Endodermal cell (in vitro differentiated cells): ENCODE data around the gene MEGF11. TPM values are rescaled to one million over a fixed set of nuclear protein-coding genes. Genes with fewer than 3 reads are reported as not detected.

Experiments
- DNase-seq: peaks from one replicate; pipeline ENCODE4 v3.0.0-alpha.2; 2017
- H3K27ac ChIP-seq: 2 replicates; pipeline ENCODE4 v1.5.1; 2013; ENCODE audit warnings: mild to moderate bottlenecking, low read depth, low read length, moderate library complexity
- H3K27me3 ChIP-seq: 2 replicates; pipeline ENCODE4 v1.6.1; 2013; ENCODE audit warnings: mild to moderate bottlenecking, low read length, moderate library complexity; ENCODE audit not compliant: insufficient read depth, control insufficient read depth, poor library complexity, severe bottlenecking
- H3K36me3 ChIP-seq: 2 replicates; pipeline ENCODE4 v1.7.0; 2013; ENCODE audit warnings: mild to moderate bottlenecking, low read length, moderate library complexity; ENCODE audit not compliant: control insufficient read depth, insufficient read depth
- H3K4me1 ChIP-seq: one replicate; pipeline ENCODE4 v1.7.0; 2013; ENCODE audit warnings: low read length; ENCODE audit not compliant: control insufficient read depth, insufficient read depth
- H3K4me3 ChIP-seq: 2 replicates; pipeline ENCODE4 v1.5.1; 2013; ENCODE audit warnings: mild to moderate bottlenecking, low read length, moderate library complexity
- H3K9ac ChIP-seq: 2 replicates; pipeline ENCODE4 v1.6.1; 2013; ENCODE audit warnings: mild to moderate bottlenecking, low read length, moderate library complexity; ENCODE audit not compliant: poor library complexity, severe bottlenecking; ENCODE audit errors: extremely low read depth
- H3K9me3 ChIP-seq: 2 replicates; pipeline ENCODE4 v1.6.1; 2013; ENCODE audit warnings: mild to moderate bottlenecking, low read length, moderate library complexity; ENCODE audit not compliant: control insufficient read depth
- H3K27ac Mint-ChIP-seq: 2 replicates; pipeline ENCODE4 v1.8.0; 2020; ENCODE audit warnings: mixed read lengths
- H3K27me3 Mint-ChIP-seq: 2 replicates; pipeline ENCODE4 v1.8.0; 2021; ENCODE audit warnings: mild to moderate bottlenecking, mixed read lengths; ENCODE audit not compliant: insufficient read depth
- H3K36me3 Mint-ChIP-seq: 2 replicates; pipeline ENCODE4 v1.8.0; 2020; ENCODE audit warnings: low read depth, mixed read lengths
- H3K4me1 Mint-ChIP-seq: 2 replicates; pipeline ENCODE4 v1.8.0; 2020; ENCODE audit warnings: mixed read lengths
- H3K4me3 Mint-ChIP-seq: 2 replicates; pipeline ENCODE4 v1.8.0; 2020; ENCODE audit warnings: mild to moderate bottlenecking, moderate library complexity, mixed read lengths
- H3K9me3 Mint-ChIP-seq: 2 replicates; pipeline ENCODE4 v1.8.0; 2020; ENCODE audit warnings: mild to moderate bottlenecking, mixed read lengths
- WGBS, 2 experiments: methylation state at CpG; one replicate each; pipeline versions ENCODE4 v1.1.5 to v1.1.7; 2013; ENCODE audit warnings: missing lambda C conversion rate in 2 of 2, mixed read lengths in 1 of 2; ENCODE audit not compliant: insufficient coverage in 1 of 2, insufficient read length in 1 of 2; 5-methylcytosine and 5-hydroxymethylcytosine counted together
- total RNA-seq, 2 donors: library from RNA; stranded (reverse); fragmentation: NEBNext Ultra II Directional in 1 of 2; extraction: Animal tissue kit (Norgen Biotek cat#: 25700) in 1 of 2; gene quantifications; 2 replicates in 1 of 2; 3 replicates in 1 of 2; pipeline ENCODE4 v1.2.1, GENCODE V29; 2021
- TF ChIP-seq, protein P1 (sequence below): fragments of 200-600 bp; sonication (generic); conservative IDR thresholded peaks from 2 replicates; pipeline ENCODE4 v1.5.0; 2021; ENCODE audit warnings: antibody characterized with exemption, mild to moderate bottlenecking

Gene MEGF11
- total RNA-seq, 2 donors from 2014 or later, result 0.73 to 1.2 TPM

DNA sequence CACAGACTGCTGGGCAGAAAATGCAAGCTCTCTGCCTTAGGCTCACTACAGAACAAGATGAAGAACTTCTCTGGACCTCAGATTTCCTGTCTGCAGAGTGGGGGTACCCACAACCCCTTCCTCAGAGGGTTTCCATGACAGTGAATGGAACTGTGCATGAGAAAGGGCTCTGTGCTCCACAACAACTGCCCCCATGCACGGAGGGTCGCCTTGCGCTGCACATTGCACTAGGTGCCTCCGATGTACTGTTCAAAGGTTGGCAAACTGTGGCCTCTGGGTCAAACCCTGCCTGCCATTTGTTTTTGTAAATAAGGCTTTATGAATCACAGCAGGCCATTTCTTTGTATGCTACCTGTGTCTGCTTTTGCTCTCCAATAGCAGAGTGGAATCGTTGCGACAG, 212.3 kb downstream of the MEGF11 start:
- Mint-ChIP-seq H3K27me3 (peaks cover 1% of the 10 kb centered on the region), H3K36me3 (no peaks in the 10 kb centered on the region), H3K4me3 (no peak overlapping the region), H3K9me3 (peaks cover 1% of the 10 kb centered on the region), H3K27ac (no peak overlapping the region), H3K4me1 (peaks cover 4% of the 10 kb centered on the region)
- DNase-seq, result no peak
- WGBS, 2 experiments, result 92 to 94% methylated on average over 4 to 6 of the region's 6 CpGs
- no peak overlapping the region for H3K27ac ChIP-seq
- no peak overlapping the region for H3K9ac ChIP-seq
- H3K9me3 ChIP-seq, result no peaks in the 10 kb centered on the region
- H3K36me3 ChIP-seq, result no peaks in the 10 kb centered on the region
- TF ChIP-seq, protein P1, sequence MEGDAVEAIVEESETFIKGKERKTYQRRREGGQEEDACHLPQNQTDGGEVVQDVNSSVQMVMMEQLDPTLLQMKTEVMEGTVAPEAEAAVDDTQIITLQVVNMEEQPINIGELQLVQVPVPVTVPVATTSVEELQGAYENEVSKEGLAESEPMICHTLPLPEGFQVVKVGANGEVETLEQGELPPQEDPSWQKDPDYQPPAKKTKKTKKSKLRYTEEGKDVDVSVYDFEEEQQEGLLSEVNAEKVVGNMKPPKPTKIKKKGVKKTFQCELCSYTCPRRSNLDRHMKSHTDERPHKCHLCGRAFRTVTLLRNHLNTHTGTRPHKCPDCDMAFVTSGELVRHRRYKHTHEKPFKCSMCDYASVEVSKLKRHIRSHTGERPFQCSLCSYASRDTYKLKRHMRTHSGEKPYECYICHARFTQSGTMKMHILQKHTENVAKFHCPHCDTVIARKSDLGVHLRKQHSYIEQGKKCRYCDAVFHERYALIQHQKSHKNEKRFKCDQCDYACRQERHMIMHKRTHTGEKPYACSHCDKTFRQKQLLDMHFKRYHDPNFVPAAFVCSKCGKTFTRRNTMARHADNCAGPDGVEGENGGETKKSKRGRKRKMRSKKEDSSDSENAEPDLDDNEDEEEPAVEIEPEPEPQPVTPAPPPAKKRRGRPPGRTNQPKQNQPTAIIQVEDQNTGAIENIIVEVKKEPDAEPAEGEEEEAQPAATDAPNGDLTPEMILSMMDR, result no peak
- H3K4me3 ChIP-seq, result no peak overlapping the region
- H3K27me3 ChIP-seq, result no peaks in the 10 kb centered on the region
- no peaks in the 10 kb centered on the region for H3K4me1 ChIP-seq

DNA sequence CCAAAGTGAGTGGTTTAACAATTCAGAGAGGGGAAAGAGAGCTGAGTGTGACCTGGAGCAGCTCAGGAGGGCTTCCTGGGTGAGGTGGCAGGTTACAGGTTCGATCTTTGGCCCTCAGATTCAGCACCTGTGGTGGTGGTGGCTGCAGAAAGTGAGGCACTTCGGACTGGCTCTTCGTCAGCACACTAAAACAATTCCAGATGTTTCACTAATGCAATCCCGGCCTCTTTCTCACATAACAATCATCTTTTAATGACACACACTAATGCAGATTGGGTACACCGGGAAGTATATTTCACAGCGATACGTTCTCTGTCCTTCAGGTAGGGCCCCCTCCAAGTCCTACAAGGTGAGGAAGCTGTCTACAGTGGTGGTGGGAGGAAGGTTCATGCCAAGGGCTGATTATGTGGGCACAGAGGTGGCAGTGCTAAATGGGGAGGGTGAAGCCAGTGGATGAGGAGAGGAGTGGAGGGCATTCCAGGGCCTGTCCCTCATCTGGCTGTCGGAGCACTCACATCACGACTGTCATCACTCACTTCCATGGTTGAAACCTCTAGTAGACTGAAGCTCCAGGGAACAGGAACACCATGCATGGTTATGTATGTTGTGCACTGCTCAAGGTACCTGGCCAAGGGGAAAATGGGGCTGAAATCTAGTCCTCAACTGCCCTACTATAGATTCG, 213.2 kb downstream of the MEGF11 start:
- TF ChIP-seq, protein P1, result no peak
- no peak overlapping the region for H3K4me3 Mint-ChIP-seq

DNA sequence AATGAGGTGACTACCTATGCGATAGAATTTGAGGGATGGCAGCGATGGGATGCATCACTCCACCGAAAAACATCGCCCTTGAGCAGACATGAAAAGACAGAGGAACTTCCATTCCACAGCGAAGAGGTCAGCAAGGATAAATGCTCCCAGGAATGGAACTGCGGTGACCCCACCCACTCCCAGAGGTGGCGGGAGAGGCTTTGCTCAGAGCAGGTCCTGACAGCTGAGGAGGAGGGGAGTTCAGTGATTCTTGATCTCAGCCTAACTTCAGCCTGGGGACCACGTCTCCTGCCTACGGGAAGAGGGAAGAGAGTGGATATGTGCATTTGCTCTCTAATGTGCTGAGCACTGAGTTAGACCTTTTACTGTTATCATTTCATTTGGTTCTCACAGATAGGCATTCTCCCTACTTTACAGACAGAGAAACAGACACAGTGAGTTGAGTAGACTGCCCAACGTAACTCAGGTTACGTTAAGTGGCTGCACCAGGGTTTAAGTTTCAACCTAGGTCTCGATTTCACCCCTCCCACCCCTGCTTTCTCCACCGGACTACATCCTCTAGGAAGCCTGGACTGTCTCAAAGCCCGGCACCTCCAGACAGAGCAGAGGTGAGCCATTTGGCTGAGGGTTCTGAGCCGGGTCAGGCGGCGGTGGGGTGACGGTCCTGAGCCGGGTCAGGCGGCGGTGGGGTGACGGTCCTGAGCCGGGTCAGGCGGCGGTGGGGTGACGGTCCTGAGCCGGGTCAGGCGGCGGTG, 214.3 kb downstream of the MEGF11 start:
- H3K36me3 ChIP-seq, result no peaks in the 10 kb centered on the region
- H3K4me1 Mint-ChIP-seq, result peaks cover 4% of the 10 kb centered on the region
- H3K4me3 Mint-ChIP-seq, result no peak overlapping the region
- DNase-seq, result peak; percentile 81
- TF ChIP-seq, protein P1, result no peak
- no peak overlapping the region for H3K4me3 ChIP-seq
- no peaks in the 10 kb centered on the region for H3K9me3 ChIP-seq
- no peaks in the 10 kb centered on the region for H3K27me3 Mint-ChIP-seq
- no peak overlapping the region for H3K27ac ChIP-seq
- no peaks in the 10 kb centered on the region for H3K4me1 ChIP-seq
- H3K9ac ChIP-seq, result no peak overlapping the region
- no peaks in the 10 kb centered on the region for H3K27me3 ChIP-seq
- no peaks in the 10 kb centered on the region for H3K36me3 Mint-ChIP-seq
- WGBS, 2 experiments, result 68 to 69% methylated on average over 12 to 22 of the region's 29 CpGs
- peaks cover 5% of the 10 kb centered on the region for H3K9me3 Mint-ChIP-seq
- peak overlapping the region; percentile 35 for H3K27ac Mint-ChIP-seq

More for the DNA sequence above, 213.2 kb downstream of the MEGF11 start:
- Mint-ChIP-seq H3K4me1 (peaks cover 4% of the 10 kb centered on the region), H3K36me3 (no peaks in the 10 kb centered on the region), H3K27ac (no peak overlapping the region), H3K27me3 (peaks cover 1% of the 10 kb centered on the region), H3K9me3 (peaks cover 1% of the 10 kb centered on the region)
- Histone ChIP-seq H3K4me1 (no peaks in the 10 kb centered on the region), H3K9ac (no peak overlapping the region), H3K27me3 (no peaks in the 10 kb centered on the region), H3K27ac (no peak overlapping the region), H3K4me3 (no peak overlapping the region), H3K36me3 (no peaks in the 10 kb centered on the region), H3K9me3 (no peaks in the 10 kb centered on the region)
- no peak for DNase-seq
- WGBS, 2 experiments, result 93 to 97% methylated on average over 9 to 10 of the region's 10 CpGs
